Activated CD8-positive, alpha-beta T cell treated with anti-CD3 and anti-CD28 coated beads, Interleukin-2, amount 10 ng/mL, durations not matched to agents 7 days and 5 days (primary cell): ENCODE results near the gene SENP8. TPM values are rescaled to one million over a fixed set of nuclear protein-coding genes. Genes with fewer than 3 reads are reported as not detected.

ENCODE experiments used
- ATAC-seq: fragments of 150-1000 bp; cut with Tn5 transposase; one replicate; pipeline ENCODE4 v1.10.0; 2021; ENCODE audit warnings: moderate library complexity
- CTCF ChIA-PET: fragments of 350-600 bp; sonication (Branson Sonifier 250); formaldehyde crosslinking; loops from one replicate; lab custom pipeline; 2021; ENCODE audit warnings: antibody characterized with exemption; lab: Charles Lee
- POLR2A ChIA-PET: fragments of 350-600 bp; sonication (Branson Sonifier 250); formaldehyde crosslinking; loops from one replicate; lab custom pipeline; 2021; ENCODE audit warnings: antibody characterized with exemption; lab: Charles Lee
- DNase-seq: peaks from one replicate; pipeline ENCODE4 v3.0.0-alpha.2; 2020
- H3K27ac Mint-ChIP-seq: one replicate; pipeline ENCODE4 v1.8.0; 2021; ENCODE audit warnings: mild to moderate bottlenecking, mixed read lengths
- H3K27me3 Mint-ChIP-seq: one replicate; pipeline ENCODE4 v1.8.0; 2021; ENCODE audit warnings: low read depth, mixed read lengths
- H3K36me3 Mint-ChIP-seq: one replicate; pipeline ENCODE4 v1.8.0; 2021; ENCODE audit warnings: low read depth, mixed read lengths
- H3K4me1 Mint-ChIP-seq: one replicate; pipeline ENCODE4 v1.8.0; 2021; ENCODE audit warnings: low read depth, mixed read lengths
- H3K4me3 Mint-ChIP-seq: one replicate; pipeline ENCODE4 v1.8.0; 2021; ENCODE audit warnings: mild to moderate bottlenecking, mixed read lengths
- H3K9me3 Mint-ChIP-seq: one replicate; pipeline ENCODE4 v1.8.0; 2022; ENCODE audit warnings: mixed read lengths; ENCODE audit not compliant: insufficient read depth
- total RNA-seq, 2 experiments: library from RNA; stranded (reverse); gene quantifications; one replicate each; pipeline ENCODE4 v1.2.3, GENCODE V29; 2021

SENP8 gene
- total RNA-seq, 2 experiments from 2014 or later = 1.3 to 1.6 TPM

- peaks cover 8% of the 10 kb centered on the region for H3K27me3 Mint-ChIP-seq
- no peaks in the 10 kb centered on the region for H3K4me1 Mint-ChIP-seq
- ChIA-PET POLR2A (no interaction called here), CTCF (no interaction called here)
- no peak overlapping the region for H3K4me3 Mint-ChIP-seq
- no peak for DNase-seq
- no peaks in the 10 kb centered on the region for H3K9me3 Mint-ChIP-seq
- peak overlapping the region; percentile 9 for H3K27ac Mint-ChIP-seq
- ATAC-seq = no peak
- no peaks in the 10 kb centered on the region for H3K36me3 Mint-ChIP-seq
Observed at GRCh38 chr15:72161361-72162132, 43.3 kb downstream of the SENP8 start.

GRCh38 chr15:72162569-72162968 lies 44.4 kb downstream of the SENP8 start:
- POLR2A ChIA-PET = no interaction called here

GRCh38 chr15:72163719-72164118 lies 45.5 kb downstream of the SENP8 start:
- DNase-seq (no peak), ATAC-seq (no peak)
- POLR2A ChIA-PET = no interaction called here
- Mint-ChIP-seq H3K27me3 (peaks cover 6% of the 10 kb centered on the region), H3K27ac (no peak overlapping the region), H3K9me3 (no peaks in the 10 kb centered on the region), H3K4me1 (peaks cover 16% of the 10 kb centered on the region), H3K4me3 (no peak overlapping the region), H3K36me3 (no peaks in the 10 kb centered on the region)
- CTCF ChIA-PET = interaction anchor here (2.7 kb wide), 1 partner anchor 7 kb away, joined by 14 read pairs; no protein-coding TSS in a partner anchor

More at GRCh38 chr15:72162569-72162968, 44.4 kb downstream of the SENP8 start:
- Mint-ChIP-seq H3K36me3 (no peaks in the 10 kb centered on the region), H3K9me3 (no peaks in the 10 kb centered on the region), H3K27ac (no peak overlapping the region), H3K4me3 (no peak overlapping the region), H3K4me1 (peaks cover 4% of the 10 kb centered on the region), H3K27me3 (peaks cover 8% of the 10 kb centered on the region)
- DNase-seq (no peak), ATAC-seq (no peak)
- CTCF ChIA-PET = interaction anchor here (1.1 to 1.4 kb wide), 2 partner anchors 13 to 419 kb away, joined by 3 to 4 read pairs; no protein-coding TSS in a partner anchor

GRCh38 chr15:72166716-72167417 lies 48.7 kb downstream of the SENP8 start:
- ATAC-seq (no peak), DNase-seq (no peak)
- POLR2A ChIA-PET = no interaction called here
- Mint-ChIP-seq H3K27me3 (peaks cover 5% of the 10 kb centered on the region), H3K4me3 (no peak overlapping the region), H3K9me3 (no peaks in the 10 kb centered on the region), H3K4me1 (peaks cover 27% of the 10 kb centered on the region), H3K27ac (peak overlapping the region; percentile 44), H3K36me3 (no peaks in the 10 kb centered on the region)
- CTCF ChIA-PET = interaction anchor here (0.8 to 2.7 kb wide), 2 partner anchors 10 to 13 kb away, joined by 3 to 16 read pairs; no protein-coding TSS in a partner anchor

- H3K36me3 Mint-ChIP-seq = no peaks in the 10 kb centered on the region
- peaks cover 27% of the 10 kb centered on the region for H3K4me1 Mint-ChIP-seq
- no peak for ATAC-seq
- H3K27ac Mint-ChIP-seq = peak overlapping the region; percentile 44
- ChIA-PET POLR2A (no interaction called here), CTCF (interaction anchor here (0.8 to 2.7 kb wide), 2 partner anchors 11 to 14 kb away, joined by 3 to 16 read pairs; no protein-coding TSS in a partner anchor)
- no peak for DNase-seq
- H3K9me3 Mint-ChIP-seq = no peaks in the 10 kb centered on the region
- peaks cover 5% of the 10 kb centered on the region for H3K27me3 Mint-ChIP-seq
- no peak overlapping the region for H3K4me3 Mint-ChIP-seq
Observed at GRCh38 chr15:72167445-72167844, 49.2 kb downstream of the SENP8 start.

- Mint-ChIP-seq H3K36me3 (no peaks in the 10 kb centered on the region), H3K9me3 (no peaks in the 10 kb centered on the region), H3K4me3 (peak overlapping the region; percentile 42), H3K27me3 (peaks cover 9% of the 10 kb centered on the region), H3K4me1 (peaks cover 27% of the 10 kb centered on the region), H3K27ac (peak overlapping the region; percentile 84)
- CTCF ChIA-PET = interaction anchor here (0.9 to 2.7 kb wide), 3 partner anchors 12 to 424 kb away, joined by 4 to 16 read pairs (median 5); no protein-coding TSS in a partner anchor
- POLR2A ChIA-PET = interaction anchor here (1.0 to 1.6 kb wide), 2 partner anchors 9 to 16 kb away, joined by 3 to 5 read pairs; no protein-coding TSS in a partner anchor
- DNase-seq = peak; percentile 67
- ATAC-seq = peak; percentile 88
Observed at GRCh38 chr15:72168131-72168807, 50.1 kb downstream of the SENP8 start.

- ChIA-PET POLR2A (interaction anchor here (0.5 to 1.6 kb wide), 3 partner anchors 9 to 18 kb away, joined by 3 to 5 read pairs (median 4); no protein-coding TSS in a partner anchor), CTCF (interaction anchor here (0.9 to 2.7 kb wide), 3 partner anchors 12 to 424 kb away, joined by 4 to 16 read pairs (median 5); no protein-coding TSS in a partner anchor)
- Mint-ChIP-seq H3K27me3 (peaks cover 9% of the 10 kb centered on the region), H3K4me3 (peak overlapping the region; percentile 42), H3K4me1 (peaks cover 27% of the 10 kb centered on the region), H3K36me3 (no peaks in the 10 kb centered on the region), H3K27ac (peak overlapping the region; percentile 84), H3K9me3 (no peaks in the 10 kb centered on the region)
- ATAC-seq (peak; percentile 6), DNase-seq (no peak)
Observed at GRCh38 chr15:72168808-72169190, 50.6 kb downstream of the SENP8 start.

GRCh38 chr15:72169236-72169920 lies 51.2 kb downstream of the SENP8 start:
- DNase-seq (no peak), ATAC-seq (no peak)
- Mint-ChIP-seq H3K9me3 (no peaks in the 10 kb centered on the region), H3K4me3 (no peak overlapping the region), H3K36me3 (no peaks in the 10 kb centered on the region), H3K27ac (peak overlapping the region; percentile 84), H3K4me1 (peaks cover 27% of the 10 kb centered on the region), H3K27me3 (peaks cover 9% of the 10 kb centered on the region)
- CTCF ChIA-PET = interaction anchor here (1.5 to 2.7 kb wide), 3 partner anchors 13 to 388 kb away, joined by 4 to 16 read pairs (median 4); no protein-coding TSS in a partner anchor
- POLR2A ChIA-PET = interaction anchor here (0.5 to 1.6 kb wide), 3 partner anchors 8 to 19 kb away, joined by 3 to 5 read pairs (median 4); no protein-coding TSS in a partner anchor

- Mint-ChIP-seq H3K27me3 (peaks cover 13% of the 10 kb centered on the region), H3K36me3 (no peaks in the 10 kb centered on the region), H3K4me1 (peaks cover 31% of the 10 kb centered on the region), H3K27ac (no peak overlapping the region), H3K9me3 (no peaks in the 10 kb centered on the region), H3K4me3 (no peak overlapping the region)
- ATAC-seq (no peak), DNase-seq (no peak)
- CTCF ChIA-PET = interaction anchor here (1.9 kb wide), 1 partner anchor 14 kb away, joined by 4 read pairs; no protein-coding TSS in a partner anchor
- POLR2A ChIA-PET = no interaction called here
Observed at GRCh38 chr15:72169921-72170611, 51.9 kb downstream of the SENP8 start.

- CTCF ChIA-PET = interaction anchor here (1.9 kb wide), 1 partner anchor 15 kb away, joined by 4 read pairs; no protein-coding TSS in a partner anchor
Observed at GRCh38 chr15:72170691-72171090, 52.5 kb downstream of the SENP8 start.

More at GRCh38 chr15:72170691-72171090, 52.5 kb downstream of the SENP8 start:
- DNase-seq (no peak), ATAC-seq (no peak)
- no peaks in the 10 kb centered on the region for H3K9me3 Mint-ChIP-seq
- no peak overlapping the region for H3K4me3 Mint-ChIP-seq
- POLR2A ChIA-PET = no interaction called here
- H3K27ac Mint-ChIP-seq = no peak overlapping the region
- peaks cover 36% of the 10 kb centered on the region for H3K4me1 Mint-ChIP-seq
- H3K36me3 Mint-ChIP-seq = no peaks in the 10 kb centered on the region
- peaks cover 19% of the 10 kb centered on the region for H3K27me3 Mint-ChIP-seq
